ENCODE measurements around the gene KLF13.

- TF ChIP-seq CTCF (IDR thresholded peaks at IDR 0.05) (no peak), REST (IDR thresholded peaks at IDR 0.05; ENCODE audit: insufficient read depth in 1 of 2, low read depth in 2 of 2, low read length in 1 of 2) (no peak), TCF7L2 (IDR thresholded peaks at IDR 0.05; ENCODE audit: low read depth, low read length) (no peak), POLR2AphosphoS5 (IDR thresholded peaks at IDR 0.05; ENCODE audit: low read depth, low read length) (no peak)
Measured at GRCh38 chr15:31341496-31342195, 15.0 kb downstream of the KLF13 start.
